ENCODE results near the gene IL1RAPL1. TPM values are rescaled to one million over a fixed set of nuclear protein-coding genes. Genes with fewer than 3 reads are reported as not detected.

The IL1RAPL1 gene
- total RNA-seq, 2 donors from 2014 or later, result 1.2 to 3.0 TPM

GRCh38 chrX:28599957-28600356 lies 12.7 kb downstream of the IL1RAPL1 start:
- no peaks in the 10 kb centered on the region for H3K36me3 ChIP-seq
- H3K27me3 ChIP-seq, result no peaks in the 10 kb centered on the region
- no peaks in the 10 kb centered on the region for H3K4me1 ChIP-seq
- DNase-seq (ENCODE audit: low spot score), result no peak
- no peaks in the 10 kb centered on the region for H3K9me3 ChIP-seq
- TF ChIP-seq, protein P1, sequence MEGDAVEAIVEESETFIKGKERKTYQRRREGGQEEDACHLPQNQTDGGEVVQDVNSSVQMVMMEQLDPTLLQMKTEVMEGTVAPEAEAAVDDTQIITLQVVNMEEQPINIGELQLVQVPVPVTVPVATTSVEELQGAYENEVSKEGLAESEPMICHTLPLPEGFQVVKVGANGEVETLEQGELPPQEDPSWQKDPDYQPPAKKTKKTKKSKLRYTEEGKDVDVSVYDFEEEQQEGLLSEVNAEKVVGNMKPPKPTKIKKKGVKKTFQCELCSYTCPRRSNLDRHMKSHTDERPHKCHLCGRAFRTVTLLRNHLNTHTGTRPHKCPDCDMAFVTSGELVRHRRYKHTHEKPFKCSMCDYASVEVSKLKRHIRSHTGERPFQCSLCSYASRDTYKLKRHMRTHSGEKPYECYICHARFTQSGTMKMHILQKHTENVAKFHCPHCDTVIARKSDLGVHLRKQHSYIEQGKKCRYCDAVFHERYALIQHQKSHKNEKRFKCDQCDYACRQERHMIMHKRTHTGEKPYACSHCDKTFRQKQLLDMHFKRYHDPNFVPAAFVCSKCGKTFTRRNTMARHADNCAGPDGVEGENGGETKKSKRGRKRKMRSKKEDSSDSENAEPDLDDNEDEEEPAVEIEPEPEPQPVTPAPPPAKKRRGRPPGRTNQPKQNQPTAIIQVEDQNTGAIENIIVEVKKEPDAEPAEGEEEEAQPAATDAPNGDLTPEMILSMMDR (IDR thresholded peaks at IDR 0.05), result no peak
- no peak overlapping the region for H3K4me3 ChIP-seq
- no peak overlapping the region for H3K27ac ChIP-seq

- DNase-seq (ENCODE audit: low spot score), result no peak
- Histone ChIP-seq H3K9me3 (no peaks in the 10 kb centered on the region), H3K36me3 (no peaks in the 10 kb centered on the region), H3K27ac (no peak overlapping the region), H3K27me3 (no peaks in the 10 kb centered on the region), H3K4me1 (no peaks in the 10 kb centered on the region), H3K4me3 (no peak overlapping the region)
- TF ChIP-seq, protein P1 (IDR thresholded peaks at IDR 0.05), result no peak
Measured at GRCh38 chrX:28609003-28609402, 21.8 kb downstream of the IL1RAPL1 start.

GRCh38 chrX:28609917-28610613 lies 22.8 kb downstream of the IL1RAPL1 start:
- no peaks in the 10 kb centered on the region for H3K27me3 ChIP-seq

DNA sequence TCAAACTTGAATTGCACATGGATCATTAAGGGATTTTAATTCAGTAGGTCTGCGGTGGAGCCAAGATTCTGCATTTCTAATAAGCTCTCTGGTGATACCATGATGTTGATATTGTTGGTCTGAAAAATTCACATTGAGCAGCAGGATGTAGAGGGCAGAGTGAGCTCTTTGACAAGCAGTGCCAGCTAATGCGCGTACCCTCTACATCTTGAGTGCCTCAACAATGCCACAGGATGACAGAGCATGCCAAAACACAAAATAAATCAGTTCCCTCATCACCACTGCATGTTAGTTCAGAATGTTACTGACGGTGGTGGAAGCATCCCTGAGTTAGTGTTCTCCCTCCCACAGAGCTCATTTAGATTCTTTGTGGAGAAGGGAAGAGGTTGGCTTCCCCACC lies 23.5 kb downstream of the IL1RAPL1 start:
- Histone ChIP-seq H3K36me3 (no peaks in the 10 kb centered on the region), H3K9me3 (no peaks in the 10 kb centered on the region), H3K27ac (no peak overlapping the region), H3K27me3 (no peaks in the 10 kb centered on the region), H3K4me1 (no peaks in the 10 kb centered on the region), H3K4me3 (no peak overlapping the region)
- no peak for DNase-seq (ENCODE audit: low spot score)
- TF ChIP-seq, protein P1 (IDR thresholded peaks at IDR 0.05), result no peak

More at GRCh38 chrX:28609917-28610613, 22.8 kb downstream of the IL1RAPL1 start:
- DNase-seq (ENCODE audit: low spot score), result no peak
- Histone ChIP-seq H3K36me3 (no peaks in the 10 kb centered on the region), H3K27ac (peak overlapping the region in 1 of 2 donors; percentile 41), H3K4me3 (no peak overlapping the region), H3K9me3 (no peaks in the 10 kb centered on the region), H3K4me1 (no peaks in the 10 kb centered on the region)
- TF ChIP-seq, protein P1 (IDR thresholded peaks at IDR 0.05), result no peak

- H3K36me3 ChIP-seq, result no peaks in the 10 kb centered on the region
- peak overlapping the region in 1 of 2 donors; percentile 80 for H3K27ac ChIP-seq
- H3K4me1 ChIP-seq, result no peaks in the 10 kb centered on the region
- H3K27me3 ChIP-seq, result no peaks in the 10 kb centered on the region
- H3K9me3 ChIP-seq, result no peaks in the 10 kb centered on the region
- DNase-seq (ENCODE audit: low spot score), result no peak
- TF ChIP-seq, protein P1 (IDR thresholded peaks at IDR 0.05), result no peak
- H3K4me3 ChIP-seq, result no peak overlapping the region
Measured at GRCh38 chrX:28613558-28613957, 26.3 kb downstream of the IL1RAPL1 start.

GRCh38 chrX:28625223-28625622 lies 38.0 kb downstream of the IL1RAPL1 start:
- H3K36me3 ChIP-seq, result no peaks in the 10 kb centered on the region
- no peaks in the 10 kb centered on the region for H3K4me1 ChIP-seq
- peak overlapping the region in 1 of 2 donors; percentile 3 for H3K27ac ChIP-seq
- H3K9me3 ChIP-seq, result no peaks in the 10 kb centered on the region
- H3K27me3 ChIP-seq, result no peaks in the 10 kb centered on the region
- no peak overlapping the region for H3K4me3 ChIP-seq
- TF ChIP-seq, protein P1 (IDR thresholded peaks at IDR 0.05), result no peak
- no peak for DNase-seq (ENCODE audit: low spot score)
